BLaER1 treated with 17β-estradiol and CSF1 and Interleukin-3, amounts not matched to agents 10 nM and 100 nM (cell line): ENCODE measurements around the gene SLC1A2.
A peak's percentile ranks its signal among the peaks of the same experiment; 100 is the strongest.

Experiments used
- H3K27ac ChIP-seq, 11 experiments: shearing (Covaris generic); formaldehyde crosslinking; 2 replicates each; pipeline ENCODE4 v1.8.1; 2022
- H3K27me3 ChIP-seq, 11 experiments: shearing (Covaris generic); formaldehyde crosslinking; 2 replicates each; pipeline ENCODE4 v1.8.1; 2022
- H3K36me3 ChIP-seq, 11 experiments: shearing (Covaris generic); formaldehyde crosslinking; 2 replicates each; pipeline ENCODE4 v1.8.1; 2022
- H3K4me1 ChIP-seq, 10 experiments: shearing (Covaris generic); formaldehyde crosslinking; 2 replicates each; pipeline ENCODE4 v1.8.1; 2022
- H3K4me2 ChIP-seq, 11 experiments: shearing (Covaris generic); formaldehyde crosslinking; 2 replicates each; pipeline ENCODE4 v1.8.1; 2022
- H3K4me3 ChIP-seq, 10 experiments: shearing (Covaris generic); formaldehyde crosslinking; 2 replicates each; pipeline ENCODE4 v1.8.1; 2022
- H3K9ac ChIP-seq, 11 experiments: shearing (Covaris generic); formaldehyde crosslinking; 2 replicates each; pipeline ENCODE4 v1.8.1; 2022
- H3K9me3 ChIP-seq, 11 experiments: shearing (Covaris generic); formaldehyde crosslinking; replicated peaks in 1 of 11; 2 replicates each; pipeline ENCODE4 v1.8.1; 2022
- H4K20me1 ChIP-seq, 11 experiments: shearing (Covaris generic); formaldehyde crosslinking; 2 replicates each; pipeline ENCODE4 v1.8.1; 2022
- Cebpa-rat ChIP-seq, 11 experiments: shearing (Covaris generic); IDR thresholded peaks; 2 replicates each; pipeline ENCODE4 v1.8.1; 2022

Gene SLC1A2

GRCh38 chr11:35419184-35419829, at the start of gene SLC1A2:
SLC1A2 (minus strand) TSS chr11:35419558; CDS start chr11:35418966, 592 bp downstream.
- peak within 1 kb of the TSS in 2 of 11 experiments; percentile 3 to 17; a peak in 1 of 22 replicates for H3K9ac ChIP-seq
- peaks cover 0 to 21% (median 11%) of the 10 kb centered on the region in 11 experiments; a peak in 7 of 22 replicates for H4K20me1 ChIP-seq
- H3K9me3 ChIP-seq: peaks cover 0 to 18% (median 6%) of the 10 kb centered on the region in 11 experiments; a peak in 10 of 22 replicates
- peaks cover 11 to 17% (median 16%) of the 10 kb centered on the region in 10 experiments for H3K4me1 ChIP-seq
- no peaks in the 10 kb centered on the region for H3K36me3 ChIP-seq
- peak within 1 kb of the TSS; percentile 82 to 98 (median 91) for H3K4me2 ChIP-seq
- H3K27me3 ChIP-seq: peaks cover 75 to 98% (median 85%) of the 10 kb centered on the region in 11 experiments
- TF ChIP-seq Cebpa-rat (IDR thresholded peaks at IDR 0.05): no peak
- peak within 1 kb of the TSS; percentile 48 to 71 (median 57) for H3K4me3 ChIP-seq
- H3K27ac ChIP-seq: no peak within 1 kb of the TSS

- H3K27ac ChIP-seq: no peak overlapping the region
Observed at GRCh38 chr11:35466058-35466457, 46.7 kb upstream of the SLC1A2 start.

GRCh38 chr11:35464308-35464707, 45.0 kb upstream of the SLC1A2 start:
- no peaks in the 10 kb centered on the region for H3K27me3 ChIP-seq
- H3K4me2 ChIP-seq: no peak overlapping the region
- TF ChIP-seq Cebpa-rat (IDR thresholded peaks at IDR 0.05): no peak
- H3K4me1 ChIP-seq: no peaks in the 10 kb centered on the region
- no peak overlapping the region for H3K4me3 ChIP-seq
- no peak overlapping the region for H3K27ac ChIP-seq
- H3K9me3 ChIP-seq: no peaks in the 10 kb centered on the region
- no peaks in the 10 kb centered on the region for H3K36me3 ChIP-seq
- no peak overlapping the region for H3K9ac ChIP-seq
- H4K20me1 ChIP-seq: no peaks in the 10 kb centered on the region

More at GRCh38 chr11:35466058-35466457, 46.7 kb upstream of the SLC1A2 start:
- no peaks in the 10 kb centered on the region for H3K36me3 ChIP-seq
- no peaks in the 10 kb centered on the region for H3K27me3 ChIP-seq
- H3K9ac ChIP-seq: no peak overlapping the region
- no peak overlapping the region for H3K4me3 ChIP-seq
- no peak for TF ChIP-seq Cebpa-rat (IDR thresholded peaks at IDR 0.05)
- H3K4me1 ChIP-seq: no peaks in the 10 kb centered on the region
- no peaks in the 10 kb centered on the region for H3K9me3 ChIP-seq
- no peaks in the 10 kb centered on the region for H4K20me1 ChIP-seq
- no peak overlapping the region for H3K4me2 ChIP-seq

- Histone ChIP-seq H3K27me3 (no peaks in the 10 kb centered on the region), H3K9me3 (no peaks in the 10 kb centered on the region), H3K4me1 (no peaks in the 10 kb centered on the region), H3K36me3 (no peaks in the 10 kb centered on the region), H3K4me3 (no peak overlapping the region), H3K27ac (no peak overlapping the region), H3K9ac (no peak overlapping the region), H3K4me2 (no peak overlapping the region), H4K20me1 (no peaks in the 10 kb centered on the region)
- TF ChIP-seq Cebpa-rat (IDR thresholded peaks at IDR 0.05): no peak
Observed at GRCh38 chr11:35463331-35463751, 44.0 kb upstream of the SLC1A2 start.

- no peak overlapping the region for H3K4me3 ChIP-seq
- TF ChIP-seq Cebpa-rat (IDR thresholded peaks at IDR 0.05): no peak
- H3K9ac ChIP-seq: no peak overlapping the region
- H3K27ac ChIP-seq: no peak overlapping the region
- H3K36me3 ChIP-seq: no peaks in the 10 kb centered on the region
- no peaks in the 10 kb centered on the region for H3K9me3 ChIP-seq
- H3K4me1 ChIP-seq: no peaks in the 10 kb centered on the region
- no peak overlapping the region for H3K4me2 ChIP-seq
- no peaks in the 10 kb centered on the region for H3K27me3 ChIP-seq
- no peaks in the 10 kb centered on the region for H4K20me1 ChIP-seq
Observed at GRCh38 chr11:35461917-35462538, 42.7 kb upstream of the SLC1A2 start.

- Histone ChIP-seq H4K20me1 (no peaks in the 10 kb centered on the region), H3K27me3 (no peaks in the 10 kb centered on the region), H3K27ac (no peak overlapping the region), H3K4me3 (no peak overlapping the region), H3K4me1 (no peaks in the 10 kb centered on the region), H3K4me2 (no peak overlapping the region), H3K9ac (no peak overlapping the region), H3K9me3 (no peaks in the 10 kb centered on the region), H3K36me3 (no peaks in the 10 kb centered on the region)
- TF ChIP-seq Cebpa-rat (IDR thresholded peaks at IDR 0.05): no peak
Observed at GRCh38 chr11:35459489-35459888, 40.1 kb upstream of the SLC1A2 start.

GRCh38 chr11:35458846-35459245, 39.5 kb upstream of the SLC1A2 start:
- Histone ChIP-seq H3K4me2 (no peak overlapping the region), H3K27ac (no peak overlapping the region), H3K36me3 (no peaks in the 10 kb centered on the region), H3K27me3 (no peaks in the 10 kb centered on the region), H3K9me3 (no peaks in the 10 kb centered on the region), H3K4me3 (no peak overlapping the region), H3K4me1 (no peaks in the 10 kb centered on the region), H4K20me1 (no peaks in the 10 kb centered on the region), H3K9ac (no peak overlapping the region)
- no peak for TF ChIP-seq Cebpa-rat (IDR thresholded peaks at IDR 0.05)

- no peak overlapping the region for H3K4me2 ChIP-seq
- peaks cover 0 to 20% (median 14%) of the 10 kb centered on the region in 10 experiments; a peak in 13 of 20 replicates for H3K4me1 ChIP-seq
- no peaks in the 10 kb centered on the region for H3K27me3 ChIP-seq
- no peak for TF ChIP-seq Cebpa-rat (IDR thresholded peaks at IDR 0.05)
- H3K4me3 ChIP-seq: no peak overlapping the region
- H3K36me3 ChIP-seq: no peaks in the 10 kb centered on the region
- peaks cover 3 to 20% (median 11%) of the 10 kb centered on the region in 11 experiments; a peak in 18 of 22 replicates for H3K9me3 ChIP-seq
- H3K27ac ChIP-seq: no peak overlapping the region
- no peak overlapping the region for H3K9ac ChIP-seq
- H4K20me1 ChIP-seq: no peaks in the 10 kb centered on the region
Observed at GRCh38 chr11:35454362-35454761, 35.0 kb upstream of the SLC1A2 start.

GRCh38 chr11:35436581-35437250, 17.4 kb upstream of the SLC1A2 start:
- no peak overlapping the region for H3K27ac ChIP-seq
- H4K20me1 ChIP-seq: no peaks in the 10 kb centered on the region
- no peak for TF ChIP-seq Cebpa-rat (IDR thresholded peaks at IDR 0.05)
- H3K9ac ChIP-seq: no peak overlapping the region
- no peaks in the 10 kb centered on the region for H3K36me3 ChIP-seq
- H3K9me3 ChIP-seq: no peaks in the 10 kb centered on the region
- H3K4me2 ChIP-seq: no peak overlapping the region
- H3K4me1 ChIP-seq: no peaks in the 10 kb centered on the region
- H3K4me3 ChIP-seq: no peak overlapping the region
- H3K27me3 ChIP-seq: no peaks in the 10 kb centered on the region
